GM19438 (cell line): ENCODE data around the gene PRR14.
"Not testable (repeated sequence)": the region's sequence is repeated elsewhere in the genome, so short reads cannot be mapped to it uniquely, and the experiment has no call there.

Source experiments
- ATAC-seq: cut with Tn5 transposase; IDR thresholded peaks from one replicate; pipeline ENCODE4 v1.9.1; 2021; ENCODE audit warnings: low read depth; ENCODE audit not compliant: unreplicated experiment

The PRR14 gene

DNA sequence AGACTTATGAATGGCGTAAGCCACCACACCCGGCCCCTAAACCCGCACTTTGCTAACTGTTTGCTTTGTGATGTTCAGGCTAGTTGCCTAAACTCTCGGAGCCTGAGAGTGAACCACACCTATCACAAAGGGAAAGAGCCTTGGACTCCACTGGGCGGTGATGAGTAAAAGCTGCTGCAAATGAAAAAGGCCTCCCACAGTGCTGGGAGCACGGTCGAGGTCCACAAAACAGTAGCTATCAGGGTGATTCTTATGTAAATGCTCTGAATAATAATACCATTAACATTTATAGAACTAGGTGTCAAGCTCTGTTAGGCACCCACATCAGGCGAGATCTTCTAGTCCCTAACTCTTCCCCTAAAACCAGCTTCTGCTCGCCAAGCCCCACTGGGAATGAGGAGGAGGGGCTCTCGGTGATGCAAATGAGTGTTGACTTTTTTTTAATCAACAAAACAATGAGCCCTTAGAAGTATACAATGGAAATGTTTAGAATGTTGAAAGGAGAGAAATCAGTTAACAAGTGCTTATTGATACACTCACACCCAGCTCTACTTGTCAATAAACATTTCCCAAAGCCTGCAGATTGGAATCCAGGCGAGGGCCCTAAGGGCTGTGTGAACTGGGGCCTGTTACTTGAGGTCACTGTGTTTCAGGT is 27.3 kb downstream of the PRR14 start:
- no peak for ATAC-seq

GRCh38 chr16:30678586-30678970 is 27.8 kb downstream of the PRR14 start:
- no peak for ATAC-seq

GRCh38 chr16:30680326-30680725 is 29.6 kb downstream of the PRR14 start:
- no peak for ATAC-seq

GRCh38 chr16:30688701-30689100 is 37.9 kb downstream of the PRR14 start:
- no peak for ATAC-seq

GRCh38 chr16:30691907-30692306 is 41.1 kb downstream of the PRR14 start:
- no peak for ATAC-seq

GRCh38 chr16:30692396-30693064 is 41.8 kb downstream of the PRR14 start:
- ATAC-seq = no peak

GRCh38 chr16:30694926-30695693 is 44.4 kb downstream of the PRR14 start:
- ATAC-seq = no peak

GRCh38 chr16:30696646-30697045 is 45.9 kb downstream of the PRR14 start:
- not testable (repeated sequence) for ATAC-seq

- ATAC-seq = peak; percentile 83
Measured at GRCh38 chr16:30697264-30698138, 46.7 kb downstream of the PRR14 start.

- ATAC-seq = peak; percentile 53
Measured at GRCh38 chr16:30698139-30698815, 47.5 kb downstream of the PRR14 start.

DNA sequence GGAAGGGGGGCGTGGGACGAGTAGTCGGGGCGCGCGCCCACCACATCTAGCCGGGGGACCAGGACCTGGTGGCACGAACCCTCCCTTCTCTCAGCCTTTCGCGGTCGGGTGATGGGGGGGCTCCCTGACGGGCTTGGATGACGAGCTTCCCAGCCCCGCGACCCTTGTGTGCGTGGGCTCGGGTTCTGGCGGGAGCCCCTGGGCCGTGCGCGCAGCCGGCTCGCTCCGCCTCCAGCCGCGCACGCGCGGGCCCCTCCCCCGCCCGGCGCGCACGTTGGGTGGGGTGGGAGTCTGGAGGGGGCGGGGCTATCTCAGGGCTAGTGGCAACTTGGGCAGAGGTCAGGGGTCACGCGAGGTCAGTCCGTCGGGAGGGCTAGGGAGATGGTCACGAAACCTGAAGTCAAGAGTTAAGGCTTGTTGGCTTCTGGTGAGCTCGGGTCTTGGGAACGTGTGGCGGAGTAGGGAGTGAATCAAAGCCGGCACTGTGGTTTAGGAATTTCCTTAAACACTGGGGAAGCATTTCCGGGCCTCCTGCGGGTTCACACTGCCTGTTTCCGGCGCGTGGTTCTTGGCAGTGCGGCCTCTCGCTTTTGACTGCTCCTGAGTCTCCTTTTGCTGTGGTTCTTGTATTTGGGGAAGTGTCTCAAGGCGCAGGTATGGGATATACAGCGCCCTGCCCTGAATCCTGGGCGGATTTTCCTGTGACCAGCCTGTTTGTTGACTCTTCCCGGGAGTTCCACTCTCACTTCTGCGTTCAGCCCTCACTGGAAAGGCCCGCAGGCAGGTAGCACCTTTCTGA is 48.3 kb downstream of the PRR14 start, which contains the start of gene SRCAP:
Gene SRCAP (plus strand): TSS at position 356 of the 799 bp plus-strand sequence. CDS start 1,654 bp downstream, outside the sequence.
- ATAC-seq = peak; percentile 37

GRCh38 chr16:30699615-30700099 is 48.9 kb downstream of the PRR14 start:
- ATAC-seq = no peak

GRCh38 chr16:30700491-30700890 is 49.7 kb downstream of the PRR14 start:
- no peak for ATAC-seq

DNA sequence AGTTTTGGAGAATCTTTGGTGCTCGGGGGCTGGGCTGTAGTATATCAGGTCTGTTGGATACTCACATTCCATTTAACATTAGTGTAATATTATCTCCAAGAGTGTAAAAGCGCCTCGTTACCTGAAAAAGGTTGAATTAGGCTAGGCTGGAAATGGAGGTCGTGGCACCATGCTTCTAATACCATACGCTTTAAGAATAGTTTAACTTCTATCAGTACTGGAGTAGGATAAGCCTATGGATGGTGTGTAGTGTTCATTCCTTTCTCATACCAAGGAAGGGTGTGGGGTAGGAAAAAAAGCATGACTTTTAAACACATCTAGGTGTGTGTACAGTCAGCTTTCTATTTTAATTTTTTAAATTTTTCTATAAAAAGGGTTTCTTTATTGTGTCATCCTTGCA is 50.2 kb downstream of the PRR14 start:
- ATAC-seq = no peak

DNA sequence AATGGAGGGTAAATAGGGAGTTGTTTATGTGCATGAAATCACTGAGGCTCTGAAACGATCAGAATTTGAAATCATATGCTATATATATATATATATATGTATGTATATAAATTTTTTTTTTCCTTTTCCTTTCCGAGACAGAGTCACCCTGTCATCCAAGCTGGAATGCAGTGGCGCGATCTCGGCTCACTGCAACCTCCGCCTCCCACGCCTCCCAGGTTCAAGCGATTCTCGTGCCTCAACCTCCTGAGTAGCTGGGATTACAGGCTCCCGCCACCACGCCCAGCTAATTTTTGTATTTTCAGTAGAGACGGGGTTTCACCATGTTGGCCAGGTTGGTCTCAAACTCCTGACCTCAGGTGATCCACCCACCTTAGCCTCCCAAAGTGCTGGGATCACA is 52.3 kb downstream of the PRR14 start:
- not testable (repeated sequence) for ATAC-seq

GRCh38 chr16:30703971-30704370 is 53.2 kb downstream of the PRR14 start:
- no peak for ATAC-seq
